Hepatic stellate cell (primary cell): ENCODE measurements around the gene POLR2C.

ENCODE experiments used
- DNase-seq: peaks from one replicate; pipeline ENCODE4 v3.0.0; 2011; ENCODE audit warnings: low spot score

The POLR2C gene

GRCh38 chr16:57504001-57504400 lies 41.5 kb downstream of the POLR2C start:
- no peak for DNase-seq

- DNase-seq, result no peak
These were observed 42.0 kb downstream of the POLR2C start for GRCh38 chr16:57504491-57504890.

- no peak for DNase-seq
These were observed 42.7 kb downstream of the POLR2C start for GRCh38 chr16:57505169-57505568.

GRCh38 chr16:57507136-57508034 lies 44.9 kb downstream of the POLR2C start:
- DNase-seq, result no peak

GRCh38 chr16:57508035-57508425 lies 45.6 kb downstream of the POLR2C start:
- no peak for DNase-seq

GRCh38 chr16:57509231-57509923 lies 46.9 kb downstream of the POLR2C start:
- DNase-seq, result no peak

- DNase-seq, result no peak
These were observed 47.8 kb downstream of the POLR2C start for GRCh38 chr16:57510016-57510871.

- no peak for DNase-seq
These were observed 50.0 kb downstream of the POLR2C start for GRCh38 chr16:57512296-57513001.

GRCh38 chr16:57513371-57514102 lies 51.1 kb downstream of the POLR2C start:
- DNase-seq, result no peak

- DNase-seq, result no peak
These were observed 51.9 kb downstream of the POLR2C start for GRCh38 chr16:57514371-57514770.

GRCh38 chr16:57514791-57515600 lies 52.5 kb downstream of the POLR2C start:
- no peak for DNase-seq

- no peak for DNase-seq
These were observed 53.8 kb downstream of the POLR2C start for GRCh38 chr16:57516176-57516725.

GRCh38 chr16:57516773-57517172 lies 54.3 kb downstream of the POLR2C start:
- DNase-seq, result no peak

- DNase-seq, result no peak
These were observed 55.2 kb downstream of the POLR2C start for GRCh38 chr16:57517397-57518367.

GRCh38 chr16:57518520-57518919 lies 56.0 kb downstream of the POLR2C start:
- DNase-seq, result no peak

GRCh38 chr16:57518922-57519321 lies 56.4 kb downstream of the POLR2C start:
- DNase-seq, result no peak

- peak; percentile 89 for DNase-seq
These were observed 57.4 kb downstream of the POLR2C start for GRCh38 chr16:57519796-57520360.
